ENCODE data around the gene RANBP3L.
A peak's percentile ranks its signal among the peaks of the same experiment; 100 is the strongest.
"Not testable (repeated sequence)": the region's sequence is repeated elsewhere in the genome, so short reads cannot be mapped to it uniquely, and the experiment has no call there.

The RANBP3L gene

GRCh38 chr5:36301858-36302603, at the start of gene RANBP3L:
Gene RANBP3L, minus strand, starts transcription at chr5:36301902. Its CDS starts 486 bp downstream, at chr5:36301416.
- Histone ChIP-seq H3K27ac (no peak within 1 kb of the TSS), H3K9me3 (ENCODE audit: severe bottlenecking) (no peaks in the 10 kb centered on the region), H3K36me3 (no peaks in the 10 kb centered on the region), H3K27me3 (ENCODE audit: insufficient read depth, low read depth, severe bottlenecking) (no peaks in the 10 kb centered on the region), H3K4me3 (ENCODE audit: low read depth, low read length) (no peak within 1 kb of the TSS)
- TF ChIP-seq CTCF (IDR thresholded peaks at IDR 0.05; ENCODE audit: low read depth, low read length) = no peak
- DNase-seq = peak; percentile 13

- no peaks in the 10 kb centered on the region for H3K36me3 ChIP-seq
- TF ChIP-seq CTCF (IDR thresholded peaks at IDR 0.05; ENCODE audit: low read depth, low read length) = no peak
- no peak overlapping the region for H3K4me3 ChIP-seq (ENCODE audit: low read depth, low read length)
- no peak overlapping the region for H3K27ac ChIP-seq
- no peak for DNase-seq
- no peaks in the 10 kb centered on the region for H3K27me3 ChIP-seq (ENCODE audit: insufficient read depth, low read depth, severe bottlenecking)
- H3K9me3 ChIP-seq (ENCODE audit: severe bottlenecking) = peaks cover 5% of the 10 kb centered on the region
These were observed 45.4 kb upstream of the RANBP3L start for GRCh38 chr5:36346896-36347690.

- Histone ChIP-seq H3K9me3 (ENCODE audit: severe bottlenecking) (peaks cover 5% of the 10 kb centered on the region), H3K4me3 (ENCODE audit: low read depth, low read length) (no peak overlapping the region), H3K27me3 (ENCODE audit: insufficient read depth, low read depth, severe bottlenecking) (no peaks in the 10 kb centered on the region), H3K36me3 (no peaks in the 10 kb centered on the region), H3K27ac (no peak overlapping the region)
- TF ChIP-seq CTCF (IDR thresholded peaks at IDR 0.05; ENCODE audit: low read depth, low read length) = no peak
- no peak for DNase-seq
These were observed 43.2 kb upstream of the RANBP3L start for GRCh38 chr5:36344899-36345298.

- not testable (repeated sequence) for H3K9me3 ChIP-seq (ENCODE audit: severe bottlenecking); H3K4me3 ChIP-seq (ENCODE audit: low read depth, low read length); H3K27ac ChIP-seq; H3K27me3 ChIP-seq (ENCODE audit: insufficient read depth, low read depth, severe bottlenecking); H3K36me3 ChIP-seq; DNase-seq
These were observed 40.0 kb upstream of the RANBP3L start for GRCh38 chr5:36341720-36342119.

GRCh38 chr5:36337597-36337996, 35.9 kb upstream of the RANBP3L start:
- Histone ChIP-seq H3K27ac (no peak overlapping the region), H3K36me3 (no peaks in the 10 kb centered on the region), H3K27me3 (ENCODE audit: insufficient read depth, low read depth, severe bottlenecking) (no peaks in the 10 kb centered on the region), H3K4me3 (ENCODE audit: low read depth, low read length) (no peak overlapping the region), H3K9me3 (ENCODE audit: severe bottlenecking) (no peaks in the 10 kb centered on the region)
- no peak for TF ChIP-seq CTCF (IDR thresholded peaks at IDR 0.05; ENCODE audit: low read depth, low read length)
- no peak for DNase-seq

- Histone ChIP-seq H3K27me3 (ENCODE audit: insufficient read depth, low read depth, severe bottlenecking) (no peaks in the 10 kb centered on the region), H3K4me3 (ENCODE audit: low read depth, low read length) (no peak overlapping the region), H3K9me3 (ENCODE audit: severe bottlenecking) (no peaks in the 10 kb centered on the region), H3K27ac (no peak overlapping the region), H3K36me3 (no peaks in the 10 kb centered on the region)
- no peak for TF ChIP-seq CTCF (IDR thresholded peaks at IDR 0.05; ENCODE audit: low read depth, low read length)
- no peak for DNase-seq
These were observed 32.6 kb upstream of the RANBP3L start for GRCh38 chr5:36334315-36334714.

GRCh38 chr5:36332720-36333119, 31.0 kb upstream of the RANBP3L start:
- not testable (repeated sequence) for H3K27me3 ChIP-seq (ENCODE audit: insufficient read depth, low read depth, severe bottlenecking); H3K9me3 ChIP-seq (ENCODE audit: severe bottlenecking); H3K36me3 ChIP-seq; H3K4me3 ChIP-seq (ENCODE audit: low read depth, low read length); DNase-seq; H3K27ac ChIP-seq

Measured in WERI-Rb-1 (cell line).